Activated CD4-positive, alpha-beta memory T cell treated with anti-CD3 and anti-CD28 coated beads for 36 hours (primary cell): ENCODE data around the gene SMTNL2. TPM values are rescaled to one million over a fixed set of nuclear protein-coding genes. Genes with fewer than 3 reads are reported as not detected.

Source experiments
- CTCF ChIA-PET: fragments of 350-600 bp; sonication (Branson Sonifier 250); formaldehyde crosslinking; loops from one replicate; lab custom pipeline; 2021; ENCODE audit warnings: antibody characterized with exemption, inconsistent platforms; lab: Charles Lee
- POLR2A ChIA-PET: fragments of 350-600 bp; sonication (Branson Sonifier 250); formaldehyde crosslinking; loops from one replicate; lab custom pipeline; 2021; ENCODE audit warnings: antibody characterized with exemption; lab: Charles Lee
- DNase-seq: peaks from one replicate; pipeline ENCODE4 v3.0.0-alpha.2; 2020
- H3K27ac Mint-ChIP-seq: one replicate; pipeline ENCODE4 v1.8.0; 2021; ENCODE audit warnings: mixed read lengths
- H3K27me3 Mint-ChIP-seq: one replicate; pipeline ENCODE4 v1.8.0; 2021; ENCODE audit warnings: mixed read lengths
- H3K36me3 Mint-ChIP-seq: one replicate; pipeline ENCODE4 v1.8.0; 2021; ENCODE audit warnings: mixed read lengths
- H3K4me1 Mint-ChIP-seq: one replicate; pipeline ENCODE4 v1.8.0; 2021; ENCODE audit warnings: low read depth, mixed read lengths
- H3K4me3 Mint-ChIP-seq: one replicate; pipeline ENCODE4 v1.8.0; 2021; ENCODE audit warnings: mild to moderate bottlenecking, mixed read lengths
- H3K9me3 Mint-ChIP-seq: one replicate; pipeline ENCODE4 v1.8.0; 2021; ENCODE audit warnings: mixed read lengths
- intact Hi-C: fragments of 100-400 bp; cut with micrococcal nuclease; formaldehyde crosslinking; loops from one replicate; pipeline ENCODE4 v1.15.1; 2023
- total RNA-seq, 2 experiments: library from RNA; stranded (reverse); gene quantifications; one replicate each; pipeline ENCODE4 v1.2.3, GENCODE V29; 2021

SMTNL2 gene
- total RNA-seq, 2 experiments from 2014 or later, result not detected

- Mint-ChIP-seq H3K4me3 (no peak overlapping the region), H3K27me3 (no peaks in the 10 kb centered on the region), H3K4me1 (peaks cover 34% of the 10 kb centered on the region), H3K9me3 (no peaks in the 10 kb centered on the region), H3K27ac (no peak overlapping the region), H3K36me3 (peaks cover 15% of the 10 kb centered on the region)
- ChIA-PET CTCF (interaction anchor here (0.7 to 7.2 kb wide), 3 partner anchors 9 to 232 kb away, joined by 3 to 54 read pairs (median 4); partner anchors contain the start of gene GLTPD2), POLR2A (no interaction called here)
- intact Hi-C loops, result no loop called here
- DNase-seq, result no peak
Observed at GRCh38 chr17:4556996-4557395, 27.3 kb upstream of the SMTNL2 start.

GRCh38 chr17:4557626-4558346 lies 26.5 kb upstream of the SMTNL2 start:
- CTCF ChIA-PET, result interaction anchor here (0.7 to 7.2 kb wide), 2 partner anchors 9 to 69 kb away, joined by 4 to 54 read pairs; no protein-coding TSS in a partner anchor
- no peaks in the 10 kb centered on the region for H3K27me3 Mint-ChIP-seq
- intact Hi-C loops, result no loop called here
- H3K27ac Mint-ChIP-seq, result peak overlapping the region; percentile 38
- POLR2A ChIA-PET, result no interaction called here
- peaks cover 38% of the 10 kb centered on the region for H3K4me1 Mint-ChIP-seq
- no peak for DNase-seq
- H3K9me3 Mint-ChIP-seq, result no peaks in the 10 kb centered on the region
- peaks cover 10% of the 10 kb centered on the region for H3K36me3 Mint-ChIP-seq
- H3K4me3 Mint-ChIP-seq, result peak overlapping the region; percentile 23

- no peaks in the 10 kb centered on the region for H3K27me3 Mint-ChIP-seq
- DNase-seq, result no peak
- POLR2A ChIA-PET, result no interaction called here
- peaks cover 45% of the 10 kb centered on the region for H3K4me1 Mint-ChIP-seq
- CTCF ChIA-PET, result no interaction called here
- intact Hi-C loops, result no loop called here
- no peak overlapping the region for H3K27ac Mint-ChIP-seq
- no peak overlapping the region for H3K4me3 Mint-ChIP-seq
- H3K9me3 Mint-ChIP-seq, result peaks cover under 1% of the 10 kb centered on the region
- peaks cover 10% of the 10 kb centered on the region for H3K36me3 Mint-ChIP-seq
Observed at GRCh38 chr17:4558347-4558971, 25.9 kb upstream of the SMTNL2 start.

- intact Hi-C loops, result no loop called here
- POLR2A ChIA-PET, result no interaction called here
- Mint-ChIP-seq H3K27me3 (no peaks in the 10 kb centered on the region), H3K36me3 (peaks cover 7% of the 10 kb centered on the region), H3K27ac (no peak overlapping the region), H3K4me1 (peaks cover 43% of the 10 kb centered on the region), H3K9me3 (peaks cover 6% of the 10 kb centered on the region), H3K4me3 (no peak overlapping the region)
- CTCF ChIA-PET, result no interaction called here
- DNase-seq, result no peak
Observed at GRCh38 chr17:4559139-4559791, 25.1 kb upstream of the SMTNL2 start.

GRCh38 chr17:4559966-4560365 lies 24.4 kb upstream of the SMTNL2 start:
- no peak for DNase-seq
- no peaks in the 10 kb centered on the region for H3K27me3 Mint-ChIP-seq
- H3K36me3 Mint-ChIP-seq, result peaks cover 3% of the 10 kb centered on the region
- ChIA-PET CTCF (no interaction called here), POLR2A (no interaction called here)
- peaks cover 6% of the 10 kb centered on the region for H3K9me3 Mint-ChIP-seq
- peaks cover 38% of the 10 kb centered on the region for H3K4me1 Mint-ChIP-seq
- intact Hi-C loops, result loop anchor here (5.0 kb wide), 1 partner anchor 232 kb away; no protein-coding TSS in a partner anchor
- no peak overlapping the region for H3K4me3 Mint-ChIP-seq
- no peak overlapping the region for H3K27ac Mint-ChIP-seq

- H3K4me3 Mint-ChIP-seq, result no peak within 1 kb of the TSS
- CTCF ChIA-PET, result no interaction called here
- H3K36me3 Mint-ChIP-seq, result no peaks in the 10 kb centered on the region
- no peak within 1 kb of the TSS for H3K27ac Mint-ChIP-seq
- POLR2A ChIA-PET, result no interaction called here
- intact Hi-C loops, result loop anchor here (5.0 kb wide), 1 partner anchor 232 kb away; no protein-coding TSS in a partner anchor
- peaks cover 40% of the 10 kb centered on the region for H3K4me1 Mint-ChIP-seq
- no peak for DNase-seq
- peaks cover 6% of the 10 kb centered on the region for H3K9me3 Mint-ChIP-seq
- H3K27me3 Mint-ChIP-seq, result no peaks in the 10 kb centered on the region
Observed at GRCh38 chr17:4560421-4560820, 23.9 kb upstream of the SMTNL2 start, which contains the start of gene GGT6. TSS of gene GGT6 (minus strand) at chr17:4560577. CDS start at chr17:4560521, 56 bp downstream.

- Mint-ChIP-seq H3K4me3 (no peak overlapping the region), H3K36me3 (no peaks in the 10 kb centered on the region), H3K27me3 (no peaks in the 10 kb centered on the region), H3K9me3 (peaks cover 6% of the 10 kb centered on the region), H3K27ac (no peak overlapping the region), H3K4me1 (peaks cover 40% of the 10 kb centered on the region)
- ChIA-PET POLR2A (no interaction called here), CTCF (no interaction called here)
- intact Hi-C loops, result loop anchor here (5.0 kb wide), 1 partner anchor 231 kb away; no protein-coding TSS in a partner anchor
- DNase-seq, result no peak
Observed at GRCh38 chr17:4560837-4561256, 23.5 kb upstream of the SMTNL2 start.

- DNase-seq, result no peak
- peaks cover 38% of the 10 kb centered on the region for H3K4me1 Mint-ChIP-seq
- intact Hi-C loops, result loop anchor here (5.0 kb wide), 1 partner anchor 230 kb away; no protein-coding TSS in a partner anchor
- CTCF ChIA-PET, result interaction anchor here (0.6 to 2.6 kb wide), 5 partner anchors 11 to 148 kb away, joined by 3 to 18 read pairs (median 4); partner anchors contain the start of gene ARRB2
- no peak overlapping the region for H3K4me3 Mint-ChIP-seq
- peak overlapping the region; percentile 30 for H3K27ac Mint-ChIP-seq
- no peaks in the 10 kb centered on the region for H3K36me3 Mint-ChIP-seq
- POLR2A ChIA-PET, result interaction anchor here (1.2 kb wide), 2 partner anchors 7 to 11 kb away, joined by 7 to 8 read pairs; partner anchors contain the start of gene MYBBP1A
- peaks cover 6% of the 10 kb centered on the region for H3K9me3 Mint-ChIP-seq
- no peaks in the 10 kb centered on the region for H3K27me3 Mint-ChIP-seq
Observed at GRCh38 chr17:4562015-4562969, 22.0 kb upstream of the SMTNL2 start.

- ChIA-PET POLR2A (no interaction called here), CTCF (interaction anchor here (0.6 to 4.5 kb wide), 17 partner anchors 8 to 323 kb away, joined by 3 to 97 read pairs (median 5); partner anchors contain the start of genes ARRB2, MYBBP1A and SPNS3)
- Mint-ChIP-seq H3K4me1 (peaks cover 38% of the 10 kb centered on the region), H3K4me3 (no peak overlapping the region), H3K27ac (no peak overlapping the region), H3K9me3 (peaks cover 6% of the 10 kb centered on the region), H3K36me3 (no peaks in the 10 kb centered on the region), H3K27me3 (no peaks in the 10 kb centered on the region)
- intact Hi-C loops, result loop anchor here (1.0 to 5.0 kb wide), 5 partner anchors 8 to 324 kb away; no protein-coding TSS in a partner anchor
- peak; percentile 72 for DNase-seq
Observed at GRCh38 chr17:4565209-4566141, 18.9 kb upstream of the SMTNL2 start.

- DNase-seq, result peak; percentile 68
- no peak overlapping the region for H3K27ac Mint-ChIP-seq
- H3K36me3 Mint-ChIP-seq, result no peaks in the 10 kb centered on the region
- H3K9me3 Mint-ChIP-seq, result peaks cover 6% of the 10 kb centered on the region
- intact Hi-C loops, result loop anchor here (1.0 to 5.0 kb wide), 3 partner anchors 131 to 323 kb away; no protein-coding TSS in a partner anchor
- no peak overlapping the region for H3K4me3 Mint-ChIP-seq
- CTCF ChIA-PET, result interaction anchor here (0.5 to 4.5 kb wide), 48 partner anchors 9 to 401 kb away, joined by 3 to 97 read pairs (median 4); partner anchors contain the start of genes ALOX15, ARRB2, CHRNE and MED11
- peaks cover 30% of the 10 kb centered on the region for H3K4me1 Mint-ChIP-seq
- peaks cover 4% of the 10 kb centered on the region for H3K27me3 Mint-ChIP-seq
- POLR2A ChIA-PET, result interaction anchor here (0.9 kb wide), 1 partner anchor 240 kb away, joined by 3 read pairs; the partner anchor contains the start of gene PLD2
Observed at GRCh38 chr17:4566785-4567184, 17.5 kb upstream of the SMTNL2 start.
